HG02678 (cell line): ENCODE data around the gene VAMP3.

Source experiments
- ATAC-seq: cut with Tn5 transposase; IDR thresholded peaks from one replicate; pipeline ENCODE4 v1.9.1; 2021; ENCODE audit warnings: mild to moderate bottlenecking, moderate library complexity; ENCODE audit not compliant: unreplicated experiment

The VAMP3 gene

GRCh38 chr1:7810395-7810794 lies 39.3 kb downstream of the VAMP3 start:
- ATAC-seq = no peak

- no peak for ATAC-seq
These were observed 40.4 kb downstream of the VAMP3 start for GRCh38 chr1:7811476-7811875.

- no peak for ATAC-seq
These were observed 42.7 kb downstream of the VAMP3 start for GRCh38 chr1:7813677-7814373.

- ATAC-seq = no peak
These were observed 50.2 kb downstream of the VAMP3 start for GRCh38 chr1:7821282-7821681.

GRCh38 chr1:7824701-7825100 lies 53.6 kb downstream of the VAMP3 start:
- no peak for ATAC-seq

GRCh38 chr1:7826363-7826762 lies 55.3 kb downstream of the VAMP3 start:
- ATAC-seq = no peak

- no peak for ATAC-seq
These were observed 56.2 kb downstream of the VAMP3 start for GRCh38 chr1:7827126-7827955.
